Neural progenitor cell (in vitro differentiated cells): ENCODE measurements around the gene TNFRSF6B.

Source experiments
- CTCF ChIP-seq: fragments of 200-600 bp; sonication (generic); IDR thresholded peaks from 2 replicates; pipeline ENCODE4 v1.5.1; 2017; ENCODE audit warnings: antibody characterized with exemption, mild to moderate bottlenecking
- EZH2 ChIP-seq: fragments of 200-600 bp; sonication (generic); IDR thresholded peaks from 2 replicates; pipeline ENCODE4 v1.6.1; 2017; ENCODE audit warnings: antibody characterized with exemption, mild to moderate bottlenecking, moderate library complexity
- EZH2phosphoT487 ChIP-seq: fragments of 200-600 bp; sonication (generic); IDR thresholded peaks from 2 replicates; pipeline ENCODE4 v1.6.1; 2017; ENCODE audit warnings: antibody characterized with exemption

DNA sequence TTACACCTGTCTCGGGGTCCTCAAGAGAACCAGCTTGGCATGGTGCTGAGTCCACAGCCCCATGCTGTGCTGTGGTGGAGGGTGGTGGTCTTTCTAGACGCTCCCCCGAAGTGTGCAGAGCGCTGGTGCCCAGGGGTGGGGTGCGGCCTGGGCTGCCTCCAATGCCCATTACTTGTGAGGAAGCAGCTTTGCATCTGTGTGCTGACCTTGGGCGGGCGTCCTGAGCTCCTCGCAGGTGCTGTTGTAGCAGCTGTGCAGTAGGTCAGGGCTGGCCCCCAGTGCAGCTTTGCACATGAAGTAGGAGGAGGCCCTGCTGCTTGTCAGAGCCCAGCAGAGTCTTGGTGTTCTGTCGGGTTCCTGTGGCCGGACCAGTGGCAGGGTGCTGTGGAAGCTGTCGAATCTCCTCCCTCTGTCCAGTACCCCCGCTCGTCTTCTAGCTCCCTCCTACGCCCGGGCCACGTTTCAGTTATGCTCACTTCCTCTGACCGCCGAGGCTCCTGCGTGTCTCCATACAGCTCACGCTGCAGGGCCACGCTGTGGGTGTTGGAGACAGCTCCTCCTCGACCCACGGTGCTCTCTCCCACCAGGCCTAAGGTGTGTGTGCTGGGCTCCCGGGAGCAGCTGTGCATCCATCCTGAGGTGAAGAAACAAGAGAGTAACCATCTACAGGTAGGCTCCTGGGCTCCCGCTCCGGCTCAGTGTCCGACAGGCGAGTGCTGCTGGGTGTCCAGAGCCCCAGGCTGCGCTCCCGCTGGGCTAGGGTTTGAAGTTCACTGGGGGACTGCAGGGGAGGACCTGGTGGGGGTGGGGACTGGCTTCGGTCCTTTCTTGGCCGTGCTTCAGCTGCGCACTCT lies 34.3 kb upstream of the TNFRSF6B start:
- TF ChIP-seq CTCF (no peak), EZH2phosphoT487 (no peak), EZH2 (no peak)
